Prostate gland (tissue), 2 donors: ENCODE data around the gene GRK1. TPM values are rescaled to one million over a fixed set of nuclear protein-coding genes. Genes with fewer than 3 reads are reported as not detected.
"Not testable (repeated sequence)": the region's sequence is repeated elsewhere in the genome, so short reads cannot be mapped to it uniquely, and the experiment has no call there.

Experiments
- DNase-seq: peaks from one replicate; pipeline ENCODE4 v3.0.0-alpha.2; 2019; ENCODE audit warnings: low spot score
- H3K27ac ChIP-seq, 2 donors: fragments of 200-600 bp; sonication (generic); 2 replicates each; pipeline ENCODE4 v1.5.1; 2017 to 2019
- H3K27me3 ChIP-seq: fragments of 200-600 bp; sonication (generic); replicated peaks from 2 replicates; pipeline ENCODE4 v1.5.1; 2019; ENCODE audit not compliant: insufficient read depth
- H3K36me3 ChIP-seq, 2 donors: fragments of 200-600 bp; sonication (generic); 1 replicate in 1 of 2; 2 replicates in 1 of 2; pipeline versions ENCODE4 v1.5.1 to v1.8.1; 2017 to 2019
- H3K4me1 ChIP-seq: fragments of 200-600 bp; sonication (generic); replicated peaks from 2 replicates; pipeline ENCODE4 v1.5.1; 2019
- H3K4me3 ChIP-seq, 2 donors: fragments of 200-600 bp; sonication (generic); 2 replicates each; pipeline ENCODE4 v1.5.1; 2017 to 2019
- H3K9me3 ChIP-seq: fragments of 200-600 bp; sonication (generic); 2 replicates; pipeline ENCODE4 v1.5.1; 2017
- POLR2A ChIP-seq: fragments of 450-650 bp; IDR thresholded peaks from one replicate; pipeline ENCODE4 v1.6.1; 2016; ENCODE audit warnings: antibody characterized with exemption, mild to moderate bottlenecking
- POLR2AphosphoS5 ChIP-seq: sonication (generic); formaldehyde crosslinking; IDR thresholded peaks from one replicate; pipeline ENCODE4 v1.6.1; 2017; ENCODE audit warnings: antibody characterized with exemption
- WGBS: methylation state at CpG from one replicate; pipeline ENCODE4 v1.1.5; 2018; 5-methylcytosine and 5-hydroxymethylcytosine counted together
- intact Hi-C: fragments of 100-400 bp; cut with DNase I; formaldehyde crosslinking; loops from one replicate; pipeline ENCODE4 v1.14.2; 2022
- total RNA-seq, 2 donors: library from RNA; depleted of rRNA; stranded (reverse); fragments of >200 nt; gene quantifications; one replicate each; pipeline ENCODE4 v1.1.0, GENCODE V29; 2016
- TF ChIP-seq, protein P1 (sequence below), 4 experiments: fragments of 200-600 bp in 2 of 4; fragments of 450-650 bp in 2 of 4; sonication (generic) in 2 of 4; IDR thresholded peaks; 1 replicate in 3 of 4; 2 replicates in 1 of 4; pipeline ENCODE4 v1.5.1; 2016 to 2019; ENCODE audit warnings: antibody characterized with exemption in 4 of 4, mild to moderate bottlenecking in 2 of 4, moderate library complexity in 2 of 4

Gene GRK1
- total RNA-seq, 2 donors from 2014 or later: 0.23 TPM; not detected in 1

DNA sequence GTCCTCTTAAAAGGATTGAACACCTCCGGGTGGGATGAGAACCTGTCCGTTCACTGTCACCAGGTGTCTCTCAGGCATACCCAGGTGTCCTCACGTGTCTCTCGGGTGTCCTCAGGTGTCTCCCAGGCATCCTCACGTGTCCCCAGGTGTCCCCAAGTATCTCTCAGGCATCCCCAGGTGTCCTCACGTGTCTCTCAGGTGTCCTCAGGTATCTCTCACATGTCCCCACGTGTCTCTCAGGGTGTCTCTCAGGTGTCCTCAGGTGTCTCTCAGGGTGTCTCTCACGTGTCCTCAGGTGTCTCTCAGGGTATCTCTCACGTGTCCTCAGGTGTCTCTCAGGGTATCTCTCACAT, 42.8 kb upstream of the GRK1 start:
- H3K36me3 ChIP-seq: no peaks in the 10 kb centered on the region
- no peaks in the 10 kb centered on the region for H3K9me3 ChIP-seq
- no peak overlapping the region for H3K4me3 ChIP-seq
- WGBS: 90% methylated on average over 9 of the region's 9 CpGs
- TF ChIP-seq, protein P1, sequence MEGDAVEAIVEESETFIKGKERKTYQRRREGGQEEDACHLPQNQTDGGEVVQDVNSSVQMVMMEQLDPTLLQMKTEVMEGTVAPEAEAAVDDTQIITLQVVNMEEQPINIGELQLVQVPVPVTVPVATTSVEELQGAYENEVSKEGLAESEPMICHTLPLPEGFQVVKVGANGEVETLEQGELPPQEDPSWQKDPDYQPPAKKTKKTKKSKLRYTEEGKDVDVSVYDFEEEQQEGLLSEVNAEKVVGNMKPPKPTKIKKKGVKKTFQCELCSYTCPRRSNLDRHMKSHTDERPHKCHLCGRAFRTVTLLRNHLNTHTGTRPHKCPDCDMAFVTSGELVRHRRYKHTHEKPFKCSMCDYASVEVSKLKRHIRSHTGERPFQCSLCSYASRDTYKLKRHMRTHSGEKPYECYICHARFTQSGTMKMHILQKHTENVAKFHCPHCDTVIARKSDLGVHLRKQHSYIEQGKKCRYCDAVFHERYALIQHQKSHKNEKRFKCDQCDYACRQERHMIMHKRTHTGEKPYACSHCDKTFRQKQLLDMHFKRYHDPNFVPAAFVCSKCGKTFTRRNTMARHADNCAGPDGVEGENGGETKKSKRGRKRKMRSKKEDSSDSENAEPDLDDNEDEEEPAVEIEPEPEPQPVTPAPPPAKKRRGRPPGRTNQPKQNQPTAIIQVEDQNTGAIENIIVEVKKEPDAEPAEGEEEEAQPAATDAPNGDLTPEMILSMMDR (IDR thresholded peaks at IDR 0.05): no peak
- H3K27me3 ChIP-seq: no peaks in the 10 kb centered on the region
- no peak overlapping the region for H3K27ac ChIP-seq
- intact Hi-C loops: loop anchor here (5.0 kb wide), 1 partner anchor 323 kb away; no protein-coding TSS in a partner anchor
- no peaks in the 10 kb centered on the region for H3K4me1 ChIP-seq
- DNase-seq: no peak

DNA sequence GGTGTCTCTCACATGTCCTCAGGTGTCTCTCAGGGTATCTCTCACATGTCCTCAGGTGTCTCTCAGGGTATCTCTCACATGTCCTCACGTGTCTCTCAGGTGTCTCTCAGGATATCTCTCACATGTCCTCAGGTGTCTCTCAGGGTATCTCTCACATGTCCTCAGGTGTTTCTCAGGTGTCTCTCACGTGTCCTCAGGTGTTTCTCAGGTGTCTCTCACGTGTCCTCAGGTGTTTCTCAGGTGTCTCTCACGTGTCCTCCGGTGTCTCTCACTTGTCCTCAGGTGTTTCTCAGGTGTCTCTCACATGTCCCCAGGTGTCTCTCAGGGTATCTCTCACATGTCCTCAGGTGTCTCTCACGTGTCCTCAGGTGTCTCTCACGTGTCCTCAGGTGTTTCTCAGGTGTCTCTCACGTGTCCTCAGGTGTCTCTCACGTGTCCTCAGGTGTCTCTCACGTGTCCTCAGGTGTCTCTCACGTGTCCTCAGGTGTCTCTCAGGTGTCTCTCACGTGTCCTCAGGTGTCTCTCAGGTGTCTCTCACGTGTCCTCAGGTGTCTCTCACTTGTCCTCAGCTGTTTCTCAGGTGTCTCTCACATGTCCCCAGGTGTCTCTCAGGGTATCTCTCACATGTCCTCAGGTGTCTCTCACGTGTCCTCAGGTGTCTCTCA, 42.2 kb upstream of the GRK1 start:
- H3K36me3 ChIP-seq, H3K4me3 ChIP-seq, H3K4me1 ChIP-seq, DNase-seq, H3K27me3 ChIP-seq, H3K9me3 ChIP-seq, H3K27ac ChIP-seq: not testable (repeated sequence)
- 95% methylated on average over 14 of the region's 14 CpGs for WGBS
- intact Hi-C loops: loop anchor here (5.0 kb wide), 1 partner anchor 323 kb away; no protein-coding TSS in a partner anchor

DNA sequence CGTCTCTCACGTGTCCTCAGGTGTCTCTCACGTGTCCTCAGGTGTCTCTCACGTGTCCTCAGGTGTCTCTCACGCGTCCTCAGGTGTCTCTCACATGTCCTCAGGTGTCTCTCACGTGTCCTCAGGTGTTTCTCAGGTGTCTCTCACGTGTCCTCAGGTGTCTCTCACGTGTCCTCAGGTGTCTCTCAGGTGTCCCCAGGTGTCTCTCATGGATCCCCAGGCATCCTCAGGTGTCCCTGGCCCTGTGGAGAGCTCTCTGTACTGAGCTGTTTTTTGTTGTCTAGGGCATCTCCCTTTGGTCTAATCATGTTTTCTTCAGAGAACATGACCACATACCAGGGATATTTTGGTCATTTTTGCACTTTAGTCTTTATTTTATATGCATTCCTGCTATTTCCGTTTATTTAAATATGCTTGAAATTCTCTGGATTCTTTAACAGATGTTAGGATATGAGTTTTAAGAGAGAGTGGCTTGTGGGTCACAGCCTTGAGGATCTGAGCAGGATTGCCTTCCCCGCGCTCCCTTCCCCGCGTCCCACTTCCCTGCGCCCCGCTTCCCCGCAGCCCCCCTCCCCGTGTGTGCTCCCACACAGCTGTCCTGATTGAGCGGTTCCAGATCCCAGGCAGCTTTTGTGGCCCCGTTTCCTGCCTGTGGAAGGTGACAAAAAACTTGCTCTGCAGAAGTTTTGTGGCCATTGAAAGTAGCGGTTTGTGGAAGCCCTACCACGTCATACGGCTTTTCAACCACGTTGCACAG, 40.9 kb upstream of the GRK1 start:
- DNase-seq: no peak
- no peaks in the 10 kb centered on the region for H3K36me3 ChIP-seq

DNA sequence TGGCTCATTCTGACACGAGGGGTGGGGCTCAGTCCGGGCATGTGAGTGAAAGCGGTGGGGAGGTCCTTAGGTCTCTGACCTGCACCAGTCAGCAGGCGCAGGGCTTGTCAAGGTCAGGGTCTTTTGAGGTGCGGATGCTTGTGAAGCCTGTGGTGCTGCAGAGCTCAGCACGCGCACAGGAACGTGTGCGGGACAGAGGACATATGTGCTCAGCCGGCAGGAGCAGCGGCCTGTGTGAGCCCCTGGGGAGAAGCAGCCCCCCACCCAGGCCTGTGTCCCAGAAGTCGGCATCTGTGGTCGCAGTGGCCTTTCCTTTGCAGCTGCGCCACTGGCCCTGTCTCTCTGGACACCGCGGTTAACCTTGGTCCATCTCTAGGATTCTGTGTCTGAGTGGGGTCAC, 39.9 kb upstream of the GRK1 start:
- H3K36me3 ChIP-seq: no peaks in the 10 kb centered on the region
- H3K4me1 ChIP-seq: no peaks in the 10 kb centered on the region
- TF ChIP-seq POLR2AphosphoS5: no peak
- TF ChIP-seq POLR2A: no peak
- TF ChIP-seq, protein P1 (IDR thresholded peaks at IDR 0.05): no peak
- 91% methylated on average over 16 of the region's 16 CpGs for WGBS
- no peaks in the 10 kb centered on the region for H3K9me3 ChIP-seq
- no peak overlapping the region for H3K27ac ChIP-seq
- H3K4me3 ChIP-seq: no peak overlapping the region
- no peak for DNase-seq
- H3K27me3 ChIP-seq: no peaks in the 10 kb centered on the region
- intact Hi-C loops: no loop called here

More for the DNA sequence above, 40.9 kb upstream of the GRK1 start:
- no peak for TF ChIP-seq POLR2AphosphoS5
- TF ChIP-seq, protein P1 (IDR thresholded peaks at IDR 0.05): no peak
- no peak for TF ChIP-seq POLR2A
- Histone ChIP-seq H3K27me3 (no peaks in the 10 kb centered on the region), H3K9me3 (no peaks in the 10 kb centered on the region), H3K4me1 (no peaks in the 10 kb centered on the region), H3K4me3 (no peak overlapping the region), H3K27ac (no peak overlapping the region)
- 82% methylated on average over 24 of the region's 24 CpGs for WGBS
- intact Hi-C loops: no loop called here

DNA sequence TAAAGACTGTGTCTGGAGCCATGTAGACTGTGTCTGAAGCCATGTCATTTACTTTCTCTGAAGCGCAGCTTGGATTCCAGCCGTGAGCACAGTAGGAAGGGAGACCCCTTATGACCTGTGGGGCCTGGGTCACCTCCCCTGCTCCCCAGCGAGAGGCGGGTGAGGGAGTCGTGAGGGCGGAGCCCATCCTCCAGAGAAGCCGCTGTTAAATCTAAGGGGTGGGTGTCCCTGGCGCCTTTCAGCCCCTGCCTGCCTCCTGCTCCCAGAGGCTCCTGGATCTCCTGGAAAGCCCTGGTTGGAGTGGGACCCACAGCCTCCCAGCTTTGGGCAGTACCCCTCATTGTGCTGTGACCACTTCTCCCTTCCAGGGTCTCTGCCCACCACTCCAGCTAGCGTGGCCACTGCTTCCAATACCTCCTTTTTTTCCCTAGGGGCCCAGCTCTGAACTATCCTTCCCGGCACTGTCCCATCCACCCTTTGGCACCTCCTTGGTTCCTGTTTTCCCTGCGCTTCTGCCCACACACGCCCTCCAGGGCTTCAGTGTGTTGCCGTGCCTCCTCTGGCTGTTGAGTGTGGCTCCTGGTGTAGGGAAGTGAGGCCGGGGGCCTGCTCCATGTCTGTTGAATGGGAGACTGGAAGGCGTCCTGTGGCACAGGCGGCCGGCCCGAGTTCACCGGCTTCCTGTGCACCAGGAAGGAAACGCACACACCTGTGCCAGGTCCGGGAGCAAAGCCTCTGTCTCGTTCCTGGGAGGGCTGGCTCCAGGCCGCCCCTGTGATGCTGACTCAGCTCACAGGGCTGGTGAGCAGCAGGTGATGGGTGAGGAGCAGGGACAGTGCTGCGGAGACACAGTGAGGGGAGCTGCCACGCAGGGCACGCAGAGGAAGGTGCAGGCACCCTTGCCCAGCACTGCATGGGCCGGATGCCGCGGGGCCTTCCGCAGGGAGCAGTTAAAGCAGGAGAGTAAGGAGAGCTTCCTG, 38.4 kb upstream of the GRK1 start:
- DNase-seq: no peak
- H3K9me3 ChIP-seq: no peaks in the 10 kb centered on the region
- intact Hi-C loops: no loop called here
- 79% methylated on average over 30 of the region's 30 CpGs for WGBS
- no peaks in the 10 kb centered on the region for H3K36me3 ChIP-seq
- no peaks in the 10 kb centered on the region for H3K27me3 ChIP-seq
- H3K27ac ChIP-seq: no peak overlapping the region
- H3K4me1 ChIP-seq: no peaks in the 10 kb centered on the region
- no peak for TF ChIP-seq POLR2A
- TF ChIP-seq, protein P1 (IDR thresholded peaks at IDR 0.05): no peak
- no peak for TF ChIP-seq POLR2AphosphoS5
- no peak overlapping the region for H3K4me3 ChIP-seq
